NCI-H524 (cell line): ENCODE measurements around the gene MAPK8.
"Not testable (repeated sequence)": the region's sequence is repeated elsewhere in the genome, so short reads cannot be mapped to it uniquely, and the experiment has no call there.

ENCODE experiments used
- DNase-seq, 2 experiments: peaks; one replicate each; lab custom pipeline; 2025; lab: John Stamatoyannopoulos, UW

Gene MAPK8

DNA sequence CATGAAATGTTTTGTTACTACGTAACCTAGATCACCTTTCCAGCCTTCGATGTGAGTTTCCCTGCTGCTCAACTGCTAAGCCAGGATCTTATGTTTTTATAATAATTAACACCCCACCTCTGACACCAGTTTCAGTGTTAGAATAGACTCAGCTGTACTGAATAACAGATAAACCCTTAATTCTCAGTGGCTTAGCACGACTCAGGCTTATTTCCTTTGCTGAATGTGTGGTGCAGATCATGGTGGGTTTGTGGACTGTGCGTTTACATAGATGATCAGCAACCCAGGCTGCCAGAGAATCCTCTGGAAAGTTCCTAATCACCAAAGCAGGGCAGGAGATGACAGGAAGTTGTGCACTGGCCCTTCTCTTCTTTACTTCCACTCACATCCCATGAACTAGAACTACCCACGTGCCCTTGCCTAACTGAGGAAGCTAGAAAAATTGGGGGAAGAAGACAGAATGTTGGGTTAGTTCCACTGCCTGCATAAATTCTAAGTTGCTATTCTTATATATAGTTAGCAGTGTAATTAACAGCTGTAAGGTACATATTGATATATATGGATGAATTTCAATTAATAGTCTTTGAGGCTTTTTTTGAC, 111.8 kb downstream of the MAPK8 start:
- DNase-seq: no peak

- no peak for DNase-seq
These were observed 113.2 kb downstream of the MAPK8 start for GRCh38 chr10:48419714-48420113.

GRCh38 chr10:48421862-48422261, 115.4 kb downstream of the MAPK8 start:
- DNase-seq: not testable (repeated sequence)

GRCh38 chr10:48423884-48424283, 117.4 kb downstream of the MAPK8 start:
- no peak for DNase-seq

GRCh38 chr10:48428896-48429295, 122.4 kb downstream of the MAPK8 start:
- DNase-seq: no peak

DNA sequence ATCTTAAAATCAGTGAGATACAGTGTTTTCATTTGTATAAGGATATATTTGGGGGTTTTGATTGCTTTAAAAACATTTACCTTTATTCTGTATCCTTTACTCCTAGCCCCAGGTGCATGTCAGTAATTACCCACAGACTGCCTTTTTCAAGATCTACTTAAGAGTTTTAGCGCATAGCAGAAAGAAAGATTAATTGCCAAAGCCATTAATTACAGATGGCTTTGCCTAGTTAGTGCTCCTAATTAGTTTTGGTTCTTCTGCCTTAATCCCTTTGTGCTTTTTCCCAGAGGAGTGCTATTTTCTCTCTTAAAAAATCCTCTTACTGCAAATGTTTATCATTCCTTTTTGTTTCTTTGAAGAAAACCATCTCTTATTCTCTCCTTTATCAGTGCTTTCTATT, 122.8 kb downstream of the MAPK8 start:
- DNase-seq: peak; percentile 12 to 52

- peak in 1 of 2 experiments; percentile 1 for DNase-seq
These were observed 124.0 kb downstream of the MAPK8 start for GRCh38 chr10:48430402-48430993.

- no peak for DNase-seq
These were observed 125.4 kb downstream of the MAPK8 start for GRCh38 chr10:48431871-48432270.

GRCh38 chr10:48437546-48437945, 131.1 kb downstream of the MAPK8 start:
- DNase-seq: no peak

- no peak for DNase-seq
These were observed 132.6 kb downstream of the MAPK8 start for GRCh38 chr10:48439031-48439430.

DNA sequence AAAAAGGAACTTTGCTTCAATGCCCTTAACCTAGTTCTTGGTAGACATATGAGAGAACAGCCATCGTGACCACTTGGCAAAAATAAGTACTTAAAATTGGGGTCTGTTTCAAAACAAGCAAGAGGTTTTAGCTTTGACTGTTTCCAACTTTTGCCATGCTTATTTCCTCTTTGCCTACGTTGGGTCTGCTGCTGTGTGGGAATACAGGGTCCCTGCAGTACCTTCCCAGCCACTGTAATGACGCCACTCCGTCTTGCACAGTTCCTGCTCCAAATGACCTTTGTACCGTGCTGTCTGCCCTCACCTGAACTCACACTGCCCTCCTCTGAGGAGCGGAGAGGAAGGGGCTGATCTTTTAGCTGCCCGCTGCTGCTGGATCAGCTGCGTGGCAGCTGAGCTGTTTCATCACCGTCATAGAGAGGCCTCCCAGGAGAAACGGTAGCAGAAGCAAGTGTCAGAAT, 133.1 kb downstream of the MAPK8 start:
- DNase-seq: no peak

- DNase-seq: no peak
These were observed 134.3 kb downstream of the MAPK8 start for GRCh38 chr10:48440771-48441170.

GRCh38 chr10:48442090-48442808, 135.8 kb downstream of the MAPK8 start:
- no peak for DNase-seq

GRCh38 chr10:48442809-48443177, 136.3 kb downstream of the MAPK8 start:
- DNase-seq: no peak

DNA sequence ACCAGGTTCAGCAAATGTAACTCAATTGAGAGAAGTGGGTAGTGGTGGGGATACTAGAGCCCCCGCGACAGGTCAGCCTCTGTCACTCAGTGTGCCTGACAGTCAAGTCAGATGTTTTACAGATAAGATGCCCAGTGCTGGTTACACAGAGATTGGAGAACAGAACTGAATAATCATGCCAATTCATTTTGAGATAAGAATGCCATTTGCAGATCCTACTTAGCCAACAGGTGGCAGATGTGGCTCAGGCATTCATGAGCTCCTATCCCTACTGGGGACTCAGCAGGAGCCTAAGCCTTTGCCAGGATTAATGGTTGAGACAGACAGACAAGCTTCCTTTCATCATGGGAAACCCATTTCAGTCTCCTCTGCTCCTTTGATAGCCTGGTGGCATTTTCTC, 137.8 kb downstream of the MAPK8 start:
- peak; percentile 25 to 51 for DNase-seq

DNA sequence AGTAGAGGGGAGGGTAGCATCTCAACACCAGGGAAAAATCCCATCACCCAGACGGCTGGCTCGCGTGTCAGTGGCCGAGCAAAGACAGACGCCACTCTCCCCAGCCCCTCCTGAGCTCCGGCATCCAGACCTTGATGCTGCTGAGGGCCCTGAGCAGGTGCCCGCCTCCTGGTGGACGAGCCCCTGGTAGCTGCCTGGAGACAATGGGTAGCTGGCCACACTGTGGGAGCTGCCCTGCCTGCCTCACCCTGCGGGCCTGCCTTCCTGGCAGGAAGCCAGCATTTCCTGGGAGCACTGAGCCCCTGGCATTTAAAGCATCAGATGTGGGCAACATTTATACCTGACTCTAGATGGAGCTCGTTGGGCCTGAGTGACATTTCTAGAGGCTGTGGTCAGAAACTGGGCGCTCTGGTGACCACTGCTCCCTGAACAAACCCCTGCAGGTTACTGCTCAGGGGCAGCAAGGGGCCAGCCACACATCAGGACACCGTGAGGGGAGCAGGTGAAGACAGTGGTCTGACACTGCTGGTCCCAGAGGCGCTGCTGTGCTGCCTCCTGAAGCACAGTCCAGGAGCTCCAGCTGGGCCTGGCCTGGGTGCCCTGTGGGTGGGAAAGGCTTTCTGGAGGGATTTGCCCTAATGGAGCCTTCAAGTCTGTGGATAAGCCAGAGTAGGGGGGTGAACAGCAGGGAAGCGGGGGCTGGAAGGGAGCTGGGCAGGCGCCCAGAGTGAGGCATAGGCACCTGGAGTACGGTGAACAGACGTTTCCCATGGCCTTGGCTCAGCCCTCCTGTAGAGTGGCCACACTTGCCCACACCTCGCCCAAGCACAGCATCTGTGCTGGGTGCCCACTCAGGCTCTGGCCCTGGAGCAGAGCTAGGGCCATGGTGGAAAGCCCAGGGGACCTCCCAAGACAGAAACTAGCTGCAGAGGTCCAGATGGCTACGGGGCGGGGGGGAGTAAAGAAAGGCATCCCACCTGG, 138.7 kb downstream of the MAPK8 start:
- peak; percentile 68 to 82 for DNase-seq

GRCh38 chr10:48445932-48446331, 139.5 kb downstream of the MAPK8 start:
- DNase-seq: no peak

GRCh38 chr10:48446785-48447184, 140.3 kb downstream of the MAPK8 start:
- DNase-seq: no peak

- DNase-seq: no peak
These were observed 141.1 kb downstream of the MAPK8 start for GRCh38 chr10:48447356-48448215.

- DNase-seq: no peak
These were observed 142.3 kb downstream of the MAPK8 start for GRCh38 chr10:48448796-48449195.
